Panc1 (cell line): Measurements from ENCODE around the gene HAUS1. TPM values are rescaled to one million over a fixed set of nuclear protein-coding genes. Genes with fewer than 3 reads are reported as not detected.

Experiments used
- ATAC-seq: fragments of 200-7000 bp; cut with Tn5 transposase; 2 replicates; pipeline ENCODE4 v1.9.1; 2020; ENCODE audit warnings: mild to moderate bottlenecking, moderate library complexity
- BruUV-seq: library from RNA; stranded (reverse); fragments of 400-500 nt; replicated peaks from 2 replicates; lab custom pipeline; 2021; lab: Mats Ljungman, UMichigan
- CTCF ChIA-PET: fragments of 300-600 bp; sonication (Branson Sonifier 250); formaldehyde crosslinking; loops from one replicate; lab custom pipeline; 2022; ENCODE audit warnings: antibody characterized with exemption; lab: Charles Lee
- POLR2A ChIA-PET: fragments of 300-600 bp; sonication (Branson Sonifier 250); formaldehyde crosslinking; loops from one replicate; lab custom pipeline; 2022; ENCODE audit warnings: antibody characterized with exemption; lab: Charles Lee
- DNase-seq: peaks from one replicate; pipeline ENCODE4 v3.0.0-alpha.2; 2010; ENCODE audit warnings: low read depth, low spot score
- H3K27ac ChIP-seq: 2 replicates; pipeline ENCODE4 v1.5.1; 2011; ENCODE audit warnings: mild to moderate bottlenecking, low read length, inconsistent platforms
- H3K27me3 ChIP-seq: fragments of 200-500 bp; sonication (Bioruptor generic); 2 replicates; pipeline ENCODE4 v1.6.0; 2014; ENCODE audit warnings: low read length, inconsistent platforms; ENCODE audit not compliant: control insufficient read depth, insufficient read depth
- H3K36me3 ChIP-seq: fragments of 200-500 bp; sonication (Bioruptor generic); 2 replicates; pipeline ENCODE4 v1.5.1; 2014; ENCODE audit warnings: inconsistent platforms, mild to moderate bottlenecking, low read length, moderate library complexity; ENCODE audit not compliant: control insufficient read depth, insufficient read depth
- H3K4me1 ChIP-seq: 2 replicates; pipeline ENCODE4 v1.5.1; 2011; ENCODE audit warnings: inconsistent platforms, mild to moderate bottlenecking, low read length, moderate library complexity; ENCODE audit not compliant: control insufficient read depth, insufficient read depth
- H3K4me3 ChIP-seq, 2 experiments: 2 replicates each; pipeline ENCODE4 v1.5.1; 2011 to 2012; ENCODE audit warnings: low read depth in 2 of 2, low read length in 2 of 2, mild to moderate bottlenecking in 2 of 2, inconsistent platforms in 1 of 2, moderate library complexity in 1 of 2
- H3K9me3 ChIP-seq: fragments of 200-500 bp; sonication (Bioruptor generic); 2 replicates; pipeline ENCODE4 v1.5.1; 2014; ENCODE audit warnings: low read depth, mild to moderate bottlenecking, inconsistent platforms, low read length, moderate library complexity; ENCODE audit not compliant: control insufficient read depth, insufficient read depth
- CTCF ChIP-seq: fragments of 450-650 bp; IDR thresholded peaks from 2 replicates; pipeline ENCODE4 v1.5.1; 2017; ENCODE audit warnings: mild to moderate bottlenecking
- POLR2AphosphoS5 ChIP-seq: IDR thresholded peaks from 2 replicates; pipeline ENCODE4 v1.6.1; 2012; ENCODE audit warnings: mild to moderate bottlenecking, low read depth, low read length, moderate library complexity
- REST ChIP-seq, 2 experiments: IDR thresholded peaks; 2 replicates each; pipeline ENCODE4 v1.6.1; 2011 to 2012; ENCODE audit warnings: low read depth in 2 of 2, control low read depth in 1 of 2, low read length in 1 of 2, mild to moderate bottlenecking in 1 of 2, moderate library complexity in 1 of 2; ENCODE audit not compliant: insufficient read depth in 1 of 2
- SIN3A ChIP-seq: IDR thresholded peaks from 2 replicates; pipeline ENCODE4 v1.6.1; 2012; ENCODE audit warnings: low read depth, mild to moderate bottlenecking, low read length, moderate library complexity, borderline replicate concordance; ENCODE audit not compliant: insufficient read depth
- TCF7L2 ChIP-seq: IDR thresholded peaks from 2 replicates; pipeline ENCODE4 v1.6.1; 2011; ENCODE audit warnings: mild to moderate bottlenecking, low read depth, low read length, inconsistent platforms
- in situ Hi-C: cut with HindIII; loops from 2 replicates; pipeline ENCODE4 v1.10.0; 2016; ENCODE audit warnings: low sequenced_read_pairs, low pct_unique_long_range_greater_than_20kb
- intact Hi-C: fragments of 100-400 bp; cut with micrococcal nuclease; formaldehyde crosslinking; loops from one replicate; pipeline ENCODE4 v1.10.0; 2022; ENCODE audit not compliant: unreplicated experiment
- total RNA-seq: library from RNA; stranded (reverse); gene quantifications from one replicate; pipeline ENCODE4 v1.2.1, GENCODE V29; 2021; ENCODE audit not compliant: unreplicated experiment

HAUS1 gene
- total RNA-seq, 1 experiment from 2014 or later = 28.4 TPM

GRCh38 chr18:46061796-46062195 is 42.4 kb upstream of the HAUS1 start:
- Histone ChIP-seq H3K27me3 (no peaks in the 10 kb centered on the region), H3K27ac (no peak overlapping the region), H3K36me3 (no peaks in the 10 kb centered on the region), H3K9me3 (no peaks in the 10 kb centered on the region), H3K4me1 (no peaks in the 10 kb centered on the region), H3K4me3 (no peak overlapping the region)
- in situ Hi-C loops (no loop called here), intact Hi-C loops (no loop called here)
- DNase-seq (no peak), ATAC-seq (no peak)
- no peak for TF ChIP-seq TCF7L2
- no peak for TF ChIP-seq REST (IDR thresholded peaks at IDR 0.05; ENCODE audit: insufficient read depth in 1 of 2, low read depth in 2 of 2, low read length in 1 of 2)
- no peak for TF ChIP-seq POLR2AphosphoS5
- TF ChIP-seq CTCF = no peak
- TF ChIP-seq SIN3A = no peak
- ChIA-PET CTCF (no interaction called here), POLR2A (no interaction called here)
- no TSS peak for BruUV-seq

GRCh38 chr18:46062781-46063180 is 41.4 kb upstream of the HAUS1 start:
- in situ Hi-C loops = no loop called here
- ATAC-seq = no peak
- no peak for TF ChIP-seq REST (IDR thresholded peaks at IDR 0.05; ENCODE audit: insufficient read depth in 1 of 2, low read depth in 2 of 2, low read length in 1 of 2)
- H3K27me3 ChIP-seq = no peaks in the 10 kb centered on the region
- no peaks in the 10 kb centered on the region for H3K36me3 ChIP-seq
- no peaks in the 10 kb centered on the region for H3K9me3 ChIP-seq
- no peak for DNase-seq
- no peak overlapping the region for H3K4me3 ChIP-seq
- POLR2A ChIA-PET = no interaction called here
- CTCF ChIA-PET = interaction anchor here (0.7 kb wide), 1 partner anchor 147 kb away, joined by 3 read pairs; no protein-coding TSS in a partner anchor
- no peaks in the 10 kb centered on the region for H3K4me1 ChIP-seq
- no peak overlapping the region for H3K27ac ChIP-seq
- BruUV-seq = no TSS peak
- intact Hi-C loops = no loop called here
